GM11168 (cell line): ENCODE data around the gene CYLD.

Source experiments
- in situ Hi-C: fragments of 300-500 bp; cut with MboI; formaldehyde crosslinking; loops from one replicate; pipeline ENCODE4 v1.12.0; 2022; ENCODE audit warnings: low sequenced_read_pairs; ENCODE audit not compliant: unreplicated experiment

CYLD gene

DNA sequence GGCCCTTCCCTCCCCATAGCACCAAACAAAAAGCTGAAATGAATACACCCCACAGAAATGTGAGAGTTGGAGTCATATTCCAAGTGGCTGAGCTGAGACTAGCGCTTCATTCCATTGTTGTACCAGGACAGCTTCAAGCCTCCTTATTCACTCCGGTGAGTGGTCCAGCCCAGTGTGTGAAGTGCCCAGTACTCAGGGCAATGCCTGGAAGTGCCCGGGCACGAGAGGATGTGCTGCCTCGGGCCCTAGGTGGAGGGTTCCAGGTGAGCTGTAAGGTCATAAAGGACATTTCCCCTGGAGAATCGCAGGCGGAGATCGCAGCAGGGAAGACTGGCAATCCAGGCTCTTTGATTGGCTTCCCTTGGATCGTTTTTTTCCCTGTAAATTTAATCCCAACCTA lies 5.4 kb upstream of the CYLD start:
- in situ Hi-C loops = no loop called here

DNA sequence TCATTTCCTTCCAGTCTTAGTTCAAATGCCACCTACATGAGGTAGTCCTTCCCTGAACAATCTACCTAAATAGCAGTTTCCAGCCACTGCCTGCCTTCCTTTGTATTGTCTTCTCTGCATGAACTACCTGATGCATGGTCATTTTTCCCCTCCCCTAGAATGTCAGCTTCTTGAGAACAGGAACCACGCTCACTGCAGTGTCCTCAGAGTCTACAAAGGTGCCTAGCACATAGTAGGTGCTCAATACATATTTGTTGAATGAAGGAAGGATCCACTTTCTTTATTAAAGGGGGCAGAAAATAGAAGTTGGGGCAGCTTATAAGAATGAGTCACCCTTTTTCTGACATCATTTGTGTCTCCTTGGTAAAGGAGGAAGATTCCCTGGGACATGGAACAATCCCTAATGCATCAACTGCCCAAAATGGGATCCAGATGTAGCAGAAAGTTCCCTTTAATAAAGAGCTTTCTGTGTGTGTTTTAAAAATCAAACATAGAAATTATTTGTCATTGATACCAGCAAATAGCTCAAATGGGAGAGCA lies 4.4 kb upstream of the CYLD start:
- in situ Hi-C loops = no loop called here

DNA sequence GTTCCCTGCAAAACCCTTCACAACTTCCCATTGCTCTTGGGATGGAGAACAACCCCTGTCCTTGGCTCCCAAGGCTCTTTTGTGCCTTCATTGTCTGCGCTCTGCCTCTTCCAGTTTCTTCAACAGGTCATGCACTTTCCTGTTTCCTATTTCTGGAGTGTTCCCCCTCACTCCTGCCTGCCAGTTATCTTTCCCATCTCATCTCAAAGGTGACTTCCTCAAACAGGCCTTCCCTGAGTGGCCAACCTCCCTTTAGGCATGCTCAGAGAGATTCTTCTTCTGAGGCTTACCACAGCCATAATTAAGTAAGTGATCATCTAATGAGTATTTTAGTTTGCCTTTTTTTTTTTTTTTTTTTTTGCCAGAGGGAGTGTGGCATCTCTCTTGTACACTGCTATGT lies 2.9 kb upstream of the CYLD start:
- in situ Hi-C loops = no loop called here

DNA sequence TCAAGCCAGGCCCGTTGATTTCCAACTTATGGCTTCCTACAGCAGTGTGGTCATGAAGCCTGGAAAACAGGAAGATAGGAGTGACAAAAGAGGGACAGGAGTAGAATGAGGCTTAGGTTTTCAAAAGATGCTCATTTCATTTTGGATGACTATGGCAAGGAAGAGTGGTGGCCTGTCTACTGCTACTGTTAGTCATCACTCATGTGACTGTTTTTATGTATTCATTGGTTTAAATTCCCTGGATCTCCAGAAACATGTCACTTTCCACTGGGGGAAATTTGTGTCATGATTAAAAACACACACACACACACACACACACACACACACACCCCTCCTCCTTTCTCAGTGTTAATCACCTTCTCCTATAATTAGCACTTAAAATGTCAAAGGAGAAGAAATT lies 1.1 kb upstream of the CYLD start:
- in situ Hi-C loops = no loop called here

DNA sequence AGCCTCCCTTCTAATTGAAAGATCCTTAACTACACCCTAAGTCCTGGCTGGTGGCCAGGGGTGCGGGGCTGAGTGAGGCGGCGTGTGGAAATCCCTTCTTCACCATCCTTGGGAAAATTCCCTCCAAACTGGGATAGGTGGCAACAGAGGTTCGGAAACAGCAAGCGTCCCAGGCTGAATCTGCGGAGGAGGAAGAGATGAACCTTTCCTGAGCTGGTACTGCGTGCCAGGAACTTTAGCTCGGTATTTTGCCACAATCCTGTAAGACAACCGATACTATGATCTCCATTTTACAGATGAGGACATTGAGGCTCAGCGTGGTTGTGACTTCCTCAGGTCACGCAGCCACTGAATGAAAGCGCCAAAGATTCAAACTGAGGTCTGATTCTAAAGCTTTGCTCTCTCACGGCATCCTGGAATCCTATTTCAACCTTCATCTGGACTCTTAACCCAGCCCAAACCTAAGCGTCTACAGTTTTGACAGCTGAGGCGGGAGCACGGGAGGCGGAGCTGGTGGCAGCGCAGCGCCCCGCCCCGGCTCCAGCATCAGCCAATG lies 583 bp upstream of the CYLD start:
- in situ Hi-C loops = no loop called here

DNA sequence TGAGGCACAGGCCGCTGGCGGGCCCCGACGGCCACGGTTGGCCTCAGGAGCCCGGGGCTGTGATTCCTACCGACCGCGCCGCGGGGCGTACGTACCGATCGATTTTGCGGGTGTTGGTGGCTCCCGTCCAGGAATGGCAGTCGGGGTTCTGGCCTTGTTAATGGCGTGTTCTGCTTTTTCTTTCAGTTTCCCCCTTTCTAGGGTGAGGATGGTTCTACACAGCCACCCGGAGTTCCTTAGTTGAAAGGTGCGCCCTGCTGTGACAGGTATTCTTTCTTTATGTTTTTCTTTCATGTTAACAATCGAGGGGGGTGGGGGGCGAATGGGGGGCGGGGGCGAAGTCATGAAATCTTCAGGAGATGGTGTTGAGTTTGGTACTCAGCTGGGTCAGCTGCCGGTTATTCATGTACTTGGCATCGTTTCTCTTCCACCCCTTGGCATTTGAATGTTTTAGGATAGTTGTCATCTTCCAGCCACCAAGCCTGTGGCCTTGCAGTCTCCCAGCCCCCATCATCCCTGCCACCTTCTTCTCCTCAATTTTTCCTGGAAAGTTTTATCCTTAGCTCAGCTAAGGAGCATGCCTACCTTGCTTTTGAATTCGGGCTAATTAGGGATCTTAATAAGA lies 802 bp downstream of the CYLD start:
- in situ Hi-C loops = no loop called here

DNA sequence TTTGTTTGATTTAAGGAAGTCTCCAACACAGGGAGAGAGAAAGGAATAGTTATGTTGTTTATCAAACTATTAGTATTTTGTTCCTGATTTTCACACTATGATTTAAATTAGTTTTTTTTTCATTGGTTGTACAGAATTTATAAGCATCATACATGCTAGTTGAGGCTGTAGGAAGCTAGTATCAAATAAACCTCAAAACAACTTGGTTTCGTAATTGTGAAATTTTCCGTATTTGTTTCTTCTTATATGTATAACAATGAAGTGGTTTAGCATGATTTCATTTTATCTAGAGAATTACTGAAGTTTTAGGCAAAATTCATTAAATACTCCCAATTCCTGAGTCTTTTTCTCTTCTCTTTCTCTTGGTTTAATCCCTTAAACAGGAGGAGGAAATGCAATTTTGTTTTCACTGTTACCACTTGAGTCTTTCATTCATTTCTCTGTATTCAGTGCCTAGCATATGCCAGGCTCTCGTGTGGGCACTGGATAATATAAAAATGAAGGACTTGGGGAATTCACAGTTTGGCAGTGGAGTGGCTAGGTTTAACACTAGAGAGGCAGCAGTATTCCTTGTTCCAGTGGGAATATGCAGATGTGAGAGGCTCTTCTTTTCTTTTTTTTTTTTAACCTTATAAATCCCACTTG lies 1.8 kb downstream of the CYLD start:
- in situ Hi-C loops = no loop called here

DNA sequence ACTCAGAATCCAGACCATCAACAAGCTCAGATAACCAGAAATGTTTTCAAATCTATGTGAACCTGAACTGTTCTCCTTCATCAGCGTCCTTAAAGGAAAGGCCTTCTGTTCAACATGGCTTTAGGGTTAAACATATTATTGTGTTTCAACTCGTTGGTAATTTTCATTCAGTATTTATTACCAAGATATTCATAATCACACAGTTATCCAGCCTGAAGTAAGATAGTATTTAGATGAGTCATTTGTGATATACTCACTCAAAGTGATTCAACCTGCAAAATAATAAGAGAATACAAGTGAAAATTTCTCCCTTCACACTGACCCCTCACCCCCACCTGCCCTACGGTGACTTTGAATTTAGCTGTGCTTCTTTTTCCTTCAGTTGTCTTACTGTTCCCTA lies 3.0 kb downstream of the CYLD start:
- in situ Hi-C loops = no loop called here

DNA sequence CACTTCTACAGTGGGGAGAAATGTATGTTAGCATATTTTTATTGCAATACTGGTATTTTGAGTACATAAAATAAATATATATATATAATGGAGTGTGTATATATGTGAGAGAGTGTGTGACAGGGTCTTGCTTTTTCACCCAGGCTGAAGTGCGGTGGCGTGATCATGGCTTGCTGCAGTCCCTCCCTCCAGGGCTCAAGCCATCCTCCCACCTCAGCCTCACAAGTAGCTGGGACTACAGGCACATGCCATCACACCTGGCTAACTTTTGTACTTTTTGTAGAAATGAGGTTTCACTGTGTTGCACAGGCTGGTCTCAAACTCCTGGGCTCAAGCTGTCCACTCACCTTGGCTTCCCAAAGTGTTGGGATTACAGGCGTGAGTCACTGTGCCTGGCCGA lies 4.1 kb downstream of the CYLD start:
- in situ Hi-C loops = no loop called here

DNA sequence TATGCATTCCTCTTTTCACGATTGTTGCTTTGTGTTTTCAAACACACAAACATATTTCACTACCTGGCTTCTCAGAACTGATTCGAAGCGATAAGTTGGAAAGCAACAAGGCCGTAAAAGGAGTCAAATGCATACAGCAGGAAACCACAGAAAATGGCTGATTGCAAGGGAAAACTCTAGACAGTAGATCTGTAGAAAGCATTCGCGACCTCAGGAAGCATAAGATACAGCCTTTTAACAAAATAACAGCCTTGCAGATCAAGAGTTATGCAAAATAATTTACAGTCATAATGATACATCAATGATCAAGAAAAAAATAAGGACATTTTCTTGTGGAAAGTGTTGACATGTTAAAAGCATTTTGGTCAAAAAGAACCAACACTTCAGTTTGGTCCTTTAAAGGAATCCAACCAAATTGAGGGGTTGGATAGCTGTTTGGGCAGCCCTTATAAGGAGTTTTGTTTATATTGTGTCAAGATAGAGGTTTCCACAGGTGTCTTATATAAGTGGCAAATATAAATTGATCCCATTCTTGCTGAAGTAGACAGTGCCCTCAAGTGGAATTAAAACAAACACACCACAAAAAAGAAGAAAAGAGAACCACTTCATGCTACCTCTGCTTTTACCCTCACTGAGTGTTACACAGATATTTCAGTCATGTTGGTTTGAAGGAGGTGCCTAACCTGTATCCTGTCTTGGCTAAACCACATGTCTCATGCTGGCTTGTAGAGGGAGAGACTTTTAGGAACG lies 5.5 kb downstream of the CYLD start:
- in situ Hi-C loops = no loop called here

DNA sequence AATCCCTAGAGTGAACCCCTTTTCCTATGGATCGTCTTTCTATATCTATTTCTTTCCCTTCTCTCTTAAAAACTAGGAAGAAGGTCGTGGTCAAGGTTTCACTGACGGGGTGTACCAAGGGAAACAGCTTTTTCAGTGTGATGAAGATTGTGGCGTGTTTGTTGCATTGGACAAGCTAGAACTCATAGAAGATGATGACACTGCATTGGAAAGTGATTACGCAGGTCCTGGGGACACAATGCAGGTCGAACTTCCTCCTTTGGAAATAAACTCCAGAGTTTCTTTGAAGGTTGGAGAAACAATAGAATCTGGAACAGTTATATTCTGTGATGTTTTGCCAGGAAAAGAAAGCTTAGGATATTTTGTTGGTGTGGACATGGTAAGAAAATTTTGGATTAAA lies 9.6 kb downstream of the CYLD start:
- in situ Hi-C loops = no loop called here

DNA sequence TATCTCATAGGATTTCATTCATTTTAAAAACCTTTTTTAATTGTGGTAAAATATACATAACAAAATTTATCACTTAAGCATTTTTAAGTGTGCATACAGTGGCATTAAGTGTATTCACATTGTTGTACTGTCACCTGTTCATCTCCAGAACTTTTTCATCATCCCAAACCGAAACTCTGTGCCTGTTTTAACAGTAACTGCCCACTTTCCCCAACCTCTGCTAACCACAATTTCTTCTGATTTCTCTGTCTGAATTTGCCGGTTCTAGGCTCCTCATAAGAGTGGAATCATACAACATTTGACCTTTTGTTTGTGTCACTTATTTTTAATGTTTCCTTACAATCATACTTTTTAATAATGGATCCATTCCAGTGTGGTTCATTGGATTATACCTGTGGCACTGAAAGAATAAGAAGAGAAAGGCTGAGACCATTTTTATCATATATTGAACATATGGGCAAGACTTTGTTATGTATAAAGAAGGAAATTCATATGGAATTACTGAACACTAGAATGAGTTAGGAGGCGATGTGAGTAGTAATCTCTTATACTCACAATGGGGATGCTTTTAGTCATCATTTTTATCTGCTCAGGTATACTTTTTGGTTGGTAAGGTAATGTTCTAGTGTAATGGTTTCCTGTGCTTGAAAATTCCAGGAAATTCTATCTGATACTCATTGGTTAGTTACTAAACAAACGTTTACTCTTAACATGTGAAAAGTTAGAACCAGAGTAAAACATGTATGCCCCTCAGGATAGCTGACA lies 10.8 kb downstream of the CYLD start:
- in situ Hi-C loops = no loop called here

DNA sequence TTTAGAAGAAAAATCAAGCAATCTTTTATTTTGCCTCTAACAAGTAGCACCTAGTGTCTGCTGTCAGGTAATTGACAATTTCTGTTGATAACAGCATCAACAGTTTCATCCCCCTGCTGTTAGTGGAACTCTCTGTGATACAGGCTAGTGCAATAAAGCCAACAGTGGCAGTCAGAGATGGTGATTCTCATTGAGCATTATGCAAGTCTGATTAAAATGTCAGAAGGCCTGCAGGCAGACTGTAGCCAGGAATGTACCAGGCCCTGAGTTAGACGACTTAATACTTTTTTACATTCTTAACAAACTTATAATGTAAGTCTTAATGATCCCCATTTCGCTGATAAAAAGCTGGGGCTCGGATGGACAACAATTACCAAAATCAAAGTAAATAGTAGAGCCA lies 14.6 kb downstream of the CYLD start:
- in situ Hi-C loops = no loop called here

DNA sequence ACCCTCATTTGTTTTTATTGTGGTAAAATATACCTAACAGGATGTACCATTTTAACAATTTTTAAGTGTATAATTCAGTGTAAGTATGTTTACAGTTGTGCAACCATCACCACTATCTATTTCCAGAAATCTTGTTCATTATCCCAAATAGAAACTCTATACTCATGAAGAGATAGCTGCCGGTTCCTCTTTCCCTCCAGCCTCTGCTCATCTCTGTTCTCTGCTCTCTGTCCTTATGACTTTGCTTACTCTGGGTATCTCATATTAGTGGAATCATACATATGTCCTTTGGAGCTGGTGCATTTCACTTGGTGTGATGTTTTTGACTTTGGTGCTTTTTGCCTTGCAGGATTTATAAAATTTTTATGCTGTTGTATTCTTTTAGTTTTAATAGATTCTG lies 19.4 kb downstream of the CYLD start:
- in situ Hi-C loops = no loop called here

DNA sequence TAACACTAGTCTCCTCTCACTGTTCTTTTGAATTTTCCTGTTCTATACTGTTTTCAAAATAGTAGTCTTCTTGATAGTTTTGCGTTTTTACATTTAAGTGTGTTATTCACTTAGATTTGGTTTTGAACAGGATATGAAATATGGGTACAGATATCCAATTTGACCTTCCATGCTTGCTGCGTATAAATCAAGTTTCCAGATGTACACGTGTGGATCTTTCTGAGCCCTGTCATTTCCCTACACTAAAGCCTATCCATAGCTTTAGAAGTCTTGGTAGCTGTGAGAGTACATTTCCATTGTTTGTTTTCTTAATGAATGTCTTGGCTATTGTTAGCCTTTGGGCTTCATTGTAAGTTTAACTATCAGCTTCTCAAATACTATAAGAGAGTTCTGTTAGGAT lies 20.4 kb downstream of the CYLD start:
- in situ Hi-C loops = no loop called here

DNA sequence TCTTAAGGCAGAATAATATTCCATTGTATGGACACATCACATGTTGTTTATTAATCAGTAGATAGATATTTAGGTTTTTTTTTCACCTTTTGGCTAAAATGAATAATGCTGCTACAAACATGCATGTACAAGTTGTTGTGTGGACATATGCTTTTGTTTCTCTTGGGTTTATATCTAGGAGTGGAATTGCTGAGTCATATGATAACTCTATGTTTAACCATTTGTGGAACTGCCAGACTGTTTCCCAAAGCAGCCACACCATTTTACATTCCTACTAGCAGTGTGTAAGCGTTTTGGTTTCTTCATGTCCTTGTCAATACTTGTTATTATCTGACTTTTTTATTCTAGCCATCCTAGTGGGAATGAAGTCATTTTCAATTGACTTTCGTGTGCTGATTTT lies 21.3 kb downstream of the CYLD start:
- in situ Hi-C loops = no loop called here

DNA sequence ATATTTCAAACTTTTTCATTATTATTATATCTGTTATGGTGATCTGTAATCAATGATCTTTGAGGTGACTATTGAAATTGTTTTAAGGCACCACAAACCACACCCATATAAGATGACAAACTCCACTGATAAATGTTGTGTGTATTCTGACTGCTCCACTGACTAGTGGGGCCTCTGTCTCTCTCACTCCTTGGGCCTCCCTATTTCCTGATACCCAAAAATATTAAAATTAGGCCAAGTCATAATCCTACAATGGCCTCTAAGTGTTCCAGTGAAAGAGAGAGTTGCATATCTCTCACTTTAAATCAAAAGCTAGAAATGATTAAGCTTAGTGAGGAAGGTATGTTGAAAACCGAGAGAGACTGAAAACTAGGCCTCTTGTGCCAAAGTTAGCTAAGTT lies 23.4 kb downstream of the CYLD start:
- in situ Hi-C loops = no loop called here

DNA sequence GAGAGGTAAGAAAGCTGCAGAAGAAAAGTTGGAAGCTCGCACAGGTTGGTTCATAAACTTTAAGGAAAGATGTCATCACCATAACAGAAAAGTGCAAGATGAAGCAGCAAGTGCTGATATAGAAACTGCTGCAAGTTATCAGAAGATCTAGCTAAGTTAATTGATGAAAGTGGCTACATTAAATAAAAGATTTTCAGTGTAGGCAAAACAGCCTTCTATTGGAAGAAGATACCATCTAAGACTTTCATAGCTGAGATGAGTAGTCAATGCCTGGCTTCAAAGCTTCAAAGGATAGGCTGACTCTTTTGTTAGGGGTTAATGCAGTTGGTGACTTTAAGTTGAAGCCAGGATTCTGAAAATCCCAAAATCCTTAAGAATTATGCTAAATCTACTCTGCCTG lies 24.0 kb downstream of the CYLD start:
- in situ Hi-C loops = no loop called here

DNA sequence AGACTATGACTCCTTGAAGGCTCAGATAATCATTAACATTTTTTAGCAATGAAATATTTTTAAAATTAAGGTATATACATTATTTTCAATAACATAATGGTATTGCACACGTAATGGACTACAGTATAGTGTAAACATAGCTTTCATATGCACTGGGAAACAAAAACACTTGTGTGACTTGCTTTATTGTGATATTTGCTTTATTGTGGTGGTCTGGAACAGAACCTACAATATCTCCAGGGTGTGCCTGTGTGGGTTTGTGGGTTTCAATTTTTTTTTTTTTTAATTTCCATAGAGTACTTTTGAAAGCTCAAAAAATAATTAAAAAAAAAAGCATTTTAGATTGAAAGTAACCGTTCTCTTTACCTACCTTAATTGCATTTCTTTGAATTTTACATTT lies 25.3 kb downstream of the CYLD start:
- in situ Hi-C loops = no loop called here

DNA sequence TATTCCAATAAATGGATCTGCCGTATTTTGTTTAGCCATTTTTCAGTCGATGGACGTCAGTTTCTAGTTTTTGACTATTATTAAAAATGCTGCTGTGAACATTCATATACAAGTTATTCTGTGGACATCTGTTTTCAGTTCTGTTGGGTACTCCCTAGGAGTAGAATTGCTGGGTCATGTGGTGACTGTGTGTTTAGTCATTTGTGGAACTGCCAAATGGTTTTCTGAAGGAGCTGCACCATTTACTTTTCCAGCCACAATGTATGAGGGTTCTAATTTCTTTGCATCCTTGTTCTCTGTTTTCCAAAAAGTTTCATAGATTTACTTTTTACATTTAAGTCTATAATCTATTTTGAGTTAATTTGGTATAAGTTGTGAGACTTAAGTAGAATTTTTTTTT lies 29.5 kb downstream of the CYLD start:
- in situ Hi-C loops = no loop called here

DNA sequence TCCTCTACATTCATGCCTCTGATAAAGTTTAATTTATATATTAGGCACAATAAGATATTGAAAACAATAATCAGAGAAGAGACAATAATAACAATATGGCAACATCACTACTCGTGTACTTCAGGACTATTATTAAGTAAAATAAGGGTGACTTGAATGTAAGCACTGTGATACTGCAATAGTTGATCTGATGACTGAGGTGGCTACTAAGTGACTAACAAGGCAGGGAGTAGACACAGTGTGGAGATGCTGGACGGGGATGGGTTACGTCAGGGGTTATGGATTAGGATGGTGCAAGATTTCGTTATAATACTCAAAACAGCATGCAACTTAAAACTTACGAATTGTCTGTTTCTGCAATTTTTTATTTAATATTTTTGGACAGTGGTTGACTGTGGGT lies 32.5 kb downstream of the CYLD start:
- in situ Hi-C loops = no loop called here
